SU-DHL-6 (cell line): ENCODE results near the gene CD244.

Experiments used
- CTCF ChIP-seq: fragments of 200-600 bp; sonication (generic); IDR thresholded peaks from one replicate; pipeline ENCODE4 v1.5.1; 2017; ENCODE audit warnings: antibody characterized with exemption, mild to moderate bottlenecking, low read length, moderate library complexity; ENCODE audit not compliant: insufficient read depth, poor library complexity, severe bottlenecking
- EZH2phosphoT487 ChIP-seq: fragments of 200-600 bp; sonication (generic), shearing (Covaris generic); conservative IDR thresholded peaks from 2 replicates; pipeline ENCODE4 v1.6.1; 2018; ENCODE audit warnings: mild to moderate bottlenecking, antibody characterized with exemption, low read length, moderate library complexity, mixed read lengths

GRCh38 chr1:160904783-160905616 lies 42.3 kb upstream of the CD244 start:
- no peak for TF ChIP-seq CTCF
- no peak for TF ChIP-seq EZH2phosphoT487
